SW 1271 (cell line): ENCODE data around the gene CYP26C1.

Experiments used
- DNase-seq, 2 experiments: peaks; one replicate each; lab custom pipeline; 2025; lab: John Stamatoyannopoulos, UW

Gene CYP26C1, protein sequence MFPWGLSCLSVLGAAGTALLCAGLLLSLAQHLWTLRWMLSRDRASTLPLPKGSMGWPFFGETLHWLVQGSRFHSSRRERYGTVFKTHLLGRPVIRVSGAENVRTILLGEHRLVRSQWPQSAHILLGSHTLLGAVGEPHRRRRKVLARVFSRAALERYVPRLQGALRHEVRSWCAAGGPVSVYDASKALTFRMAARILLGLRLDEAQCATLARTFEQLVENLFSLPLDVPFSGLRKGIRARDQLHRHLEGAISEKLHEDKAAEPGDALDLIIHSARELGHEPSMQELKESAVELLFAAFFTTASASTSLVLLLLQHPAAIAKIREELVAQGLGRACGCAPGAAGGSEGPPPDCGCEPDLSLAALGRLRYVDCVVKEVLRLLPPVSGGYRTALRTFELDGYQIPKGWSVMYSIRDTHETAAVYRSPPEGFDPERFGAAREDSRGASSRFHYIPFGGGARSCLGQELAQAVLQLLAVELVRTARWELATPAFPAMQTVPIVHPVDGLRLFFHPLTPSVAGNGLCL

GRCh38 chr10:93059975-93060886 lies at the start of gene CYP26C1:
Gene CYP26C1 (plus strand): TSS chr10:93060798. CDS start chr10:93061264, 466 bp downstream.
- DNase-seq, result no peak

DNA sequence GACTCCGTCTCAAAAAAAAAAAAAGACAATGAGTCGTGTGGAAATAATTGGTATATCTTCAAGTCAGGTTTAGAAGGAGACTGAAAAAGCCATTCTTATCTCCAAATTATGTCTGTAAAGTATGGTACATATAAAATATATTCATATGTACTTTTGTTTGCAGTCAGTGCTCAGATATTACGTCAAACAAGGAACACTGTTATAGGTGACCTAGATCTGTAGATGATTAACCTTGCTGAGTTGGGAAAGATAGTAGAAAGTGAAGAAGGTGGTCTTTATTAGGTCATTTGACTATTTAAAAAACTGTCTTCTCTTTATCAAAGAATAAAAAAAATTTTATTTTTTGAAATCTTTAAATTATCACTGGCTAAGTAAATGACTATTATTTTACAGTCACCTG lies 44.9 kb upstream of the CYP26C1 start:
- DNase-seq, result no peak

- no peak for DNase-seq
Observed at GRCh38 chr10:93023013-93023650, 37.5 kb upstream of the CYP26C1 start.

GRCh38 chr10:93026072-93026471 lies 34.5 kb upstream of the CYP26C1 start:
- DNase-seq, result no peak

- DNase-seq, result no peak
Observed at GRCh38 chr10:93027508-93027907, 33.1 kb upstream of the CYP26C1 start.

- peak in 1 of 2 experiments; percentile 13 for DNase-seq
Observed at GRCh38 chr10:93028883-93029282, 31.7 kb upstream of the CYP26C1 start.

DNA sequence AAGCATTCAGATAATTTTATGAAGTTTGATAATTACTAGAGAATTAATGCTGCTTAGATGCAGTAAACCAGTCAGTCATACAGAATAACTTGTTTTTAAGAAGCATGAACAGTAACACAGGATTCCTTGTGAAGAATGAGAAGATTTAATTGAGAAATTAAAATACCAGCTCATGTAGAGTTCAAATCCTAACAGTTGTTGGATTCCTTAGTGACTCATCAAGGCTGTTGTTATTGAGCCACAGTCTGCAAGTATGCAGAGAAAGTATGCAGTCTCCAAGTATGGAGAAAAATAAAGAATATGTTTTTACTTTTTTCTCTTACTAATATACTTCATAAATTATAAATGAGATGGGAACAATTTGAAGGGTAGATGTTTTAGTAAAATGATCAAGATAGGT lies 30.2 kb upstream of the CYP26C1 start:
- peak in 1 of 2 experiments; percentile 34 for DNase-seq

- no peak for DNase-seq
Observed at GRCh38 chr10:93032105-93032808, 28.3 kb upstream of the CYP26C1 start.

GRCh38 chr10:93032809-93033137 lies 27.8 kb upstream of the CYP26C1 start:
- no peak for DNase-seq

GRCh38 chr10:93034426-93034825 lies 26.2 kb upstream of the CYP26C1 start:
- DNase-seq, result no peak

DNA sequence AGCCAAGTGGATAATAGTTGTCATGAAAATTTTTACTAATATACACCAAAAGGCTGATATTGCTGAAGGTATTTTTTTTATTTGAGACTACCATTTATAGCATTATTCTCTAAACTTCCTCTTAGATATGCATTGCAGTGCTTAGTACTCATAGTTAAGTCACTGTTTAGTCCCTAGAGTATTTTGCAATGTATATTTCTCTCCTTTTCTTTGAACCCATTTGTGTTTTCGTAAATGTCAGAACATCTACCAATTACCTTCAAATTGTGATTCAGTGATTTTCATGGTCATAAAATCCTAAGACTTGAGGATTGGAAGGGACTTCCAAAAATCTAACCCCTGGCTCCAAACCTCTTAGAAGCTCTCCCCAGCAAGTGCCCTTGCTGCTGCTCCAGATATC lies 21.5 kb upstream of the CYP26C1 start:
- no peak for DNase-seq

- DNase-seq, result no peak
Observed at GRCh38 chr10:93039721-93040120, 20.9 kb upstream of the CYP26C1 start.

GRCh38 chr10:93054486-93054885 lies 6.1 kb upstream of the CYP26C1 start:
- no peak for DNase-seq

DNA sequence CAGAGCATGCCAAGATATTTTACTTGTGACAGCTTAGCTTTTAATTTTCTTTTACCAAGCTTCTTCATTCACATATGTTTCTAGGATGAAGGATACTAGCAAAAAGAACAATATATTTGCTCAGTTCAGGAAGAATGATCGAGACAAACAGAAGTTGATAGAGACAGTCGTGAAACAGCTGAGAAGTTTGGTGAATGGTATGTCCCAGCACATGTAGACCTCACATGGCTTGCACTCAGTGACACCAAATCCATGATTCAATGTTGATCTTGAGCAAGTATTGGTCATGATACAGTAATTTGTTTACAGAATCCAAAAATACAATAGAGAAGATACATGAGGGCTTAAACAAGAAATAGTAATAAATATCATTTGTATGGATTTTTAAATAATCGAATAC lies 2.5 kb upstream of the CYP26C1 start:
- no peak for DNase-seq

DNA sequence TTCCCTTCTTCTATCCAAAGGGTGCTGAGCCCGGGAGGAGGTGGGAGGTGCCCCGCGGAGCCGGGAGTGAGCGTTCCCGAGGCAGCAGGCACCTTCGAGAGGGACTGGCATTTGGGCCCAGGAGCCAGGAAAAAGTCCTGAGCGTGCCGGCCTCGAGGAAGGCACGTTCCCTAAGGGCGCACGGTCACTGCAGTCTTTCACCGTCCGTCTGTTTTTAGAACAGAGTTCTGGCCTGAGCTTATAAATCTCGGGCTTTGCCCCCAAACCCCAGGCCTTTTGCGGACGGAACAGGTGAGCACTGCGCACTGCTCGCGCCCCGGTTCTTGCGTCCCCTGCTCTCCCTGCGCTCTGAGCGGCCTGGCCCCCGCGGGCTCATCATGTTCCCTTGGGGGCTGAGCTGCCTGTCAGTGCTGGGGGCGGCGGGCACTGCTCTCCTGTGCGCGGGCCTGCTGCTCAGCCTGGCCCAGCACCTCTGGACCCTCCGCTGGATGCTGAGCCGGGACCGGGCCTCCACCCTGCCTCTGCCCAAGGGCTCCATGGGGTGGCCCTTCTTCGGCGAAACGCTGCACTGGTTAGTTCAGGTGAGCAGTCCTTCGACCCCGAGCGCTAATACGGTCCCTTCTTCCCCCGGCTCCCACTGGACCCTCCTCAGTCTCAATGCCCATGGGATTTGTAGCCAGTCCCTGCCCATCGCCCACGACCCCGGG lies 442 bp downstream of the CYP26C1 start:
- no peak for DNase-seq

DNA sequence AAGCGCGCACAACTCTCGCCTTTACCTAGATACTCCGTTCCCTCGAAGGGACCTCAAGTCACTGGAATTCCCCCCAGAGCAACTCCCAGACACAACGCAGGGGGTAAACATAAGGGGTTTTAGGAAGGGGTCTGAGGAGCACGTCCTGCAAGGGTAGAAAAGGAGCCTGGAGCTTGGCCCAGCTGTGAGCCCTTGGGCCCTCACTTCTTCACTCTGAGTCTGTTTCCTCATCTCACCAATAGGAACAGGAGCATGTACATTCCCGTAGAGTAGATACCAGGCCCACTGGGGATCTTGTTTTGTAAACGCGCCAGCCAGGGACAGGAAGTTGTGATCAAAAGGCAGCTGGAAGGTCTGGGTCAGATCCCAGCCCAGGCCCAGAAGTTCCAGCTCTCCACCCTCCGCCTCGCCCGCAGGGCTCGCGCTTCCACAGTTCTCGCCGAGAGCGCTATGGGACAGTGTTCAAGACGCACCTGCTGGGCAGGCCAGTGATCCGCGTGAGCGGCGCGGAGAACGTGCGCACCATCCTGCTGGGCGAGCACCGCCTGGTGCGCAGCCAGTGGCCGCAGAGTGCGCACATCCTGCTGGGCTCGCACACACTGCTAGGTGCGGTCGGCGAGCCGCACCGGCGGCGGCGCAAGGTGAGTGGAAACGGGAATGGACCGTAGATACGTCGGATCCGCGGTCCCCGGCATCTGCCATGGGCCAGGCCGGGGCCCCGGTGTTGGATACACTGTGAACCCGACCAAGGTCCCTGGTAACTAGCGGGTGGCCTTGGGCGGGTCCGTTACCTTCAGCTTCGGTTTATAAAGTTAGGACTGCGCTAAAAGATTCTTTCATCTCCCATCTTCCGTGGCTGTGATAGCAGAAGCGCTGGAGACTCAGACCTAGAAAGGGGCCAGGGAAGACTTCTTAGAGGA lies 1.3 kb downstream of the CYP26C1 start:
- no peak for DNase-seq

GRCh38 chr10:93062514-93063143 lies 2.0 kb downstream of the CYP26C1 start:
- DNase-seq, result no peak

GRCh38 chr10:93063144-93063976 lies 2.8 kb downstream of the CYP26C1 start:
- DNase-seq, result no peak
